ENCODE results near the gene FAM50B. TPM values are rescaled to one million over a fixed set of nuclear protein-coding genes. Genes with fewer than 3 reads are reported as not detected.

Gene FAM50B
- total RNA-seq, 2 donors from 2014 or later = 2.7 to 5.1 TPM

GRCh38 chr6:3816251-3816650 lies 32.9 kb upstream of the FAM50B start:
- ATAC-seq (no peak), DNase-seq (no peak)
- intact Hi-C loops (cut with DNase I, micrococcal nuclease) = no loop called here

GRCh38 chr6:3819161-3820110 lies 29.7 kb upstream of the FAM50B start:
- intact Hi-C loops (cut with DNase I, micrococcal nuclease) = no loop called here
- DNase-seq = no peak

GRCh38 chr6:3820563-3820962 lies 28.6 kb upstream of the FAM50B start:
- no peak for ATAC-seq
- no peak for DNase-seq
- intact Hi-C loops (cut with DNase I, micrococcal nuclease) = no loop called here

More at GRCh38 chr6:3819161-3820110, 29.7 kb upstream of the FAM50B start:
- no peak for ATAC-seq

GRCh38 chr6:3822747-3823445 lies 26.3 kb upstream of the FAM50B start:
- DNase-seq = no peak
- no peak for ATAC-seq
- intact Hi-C loops (cut with DNase I, micrococcal nuclease) = no loop called here

GRCh38 chr6:3823671-3824070 lies 25.5 kb upstream of the FAM50B start:
- no peak for ATAC-seq
- intact Hi-C loops (cut with DNase I, micrococcal nuclease) = no loop called here
- no peak for DNase-seq

- DNase-seq = no peak
- intact Hi-C loops (cut with DNase I, micrococcal nuclease) = no loop called here
- ATAC-seq = no peak
Observed at GRCh38 chr6:3825331-3825831, 23.8 kb upstream of the FAM50B start.

- intact Hi-C loops (cut with DNase I, micrococcal nuclease) = no loop called here
- ATAC-seq = peak; percentile 88
- peak; percentile 52 to 78 for DNase-seq
Observed at GRCh38 chr6:3825851-3826581, 23.2 kb upstream of the FAM50B start.

- ATAC-seq = no peak
- intact Hi-C loops (cut with DNase I, micrococcal nuclease) = no loop called here
- DNase-seq = no peak
Observed at GRCh38 chr6:3829285-3829684, 19.9 kb upstream of the FAM50B start.

GRCh38 chr6:3830806-3831205 lies 18.4 kb upstream of the FAM50B start:
- intact Hi-C loops (cut with DNase I, micrococcal nuclease) = loop anchor here in 1 of 2 donors (5.0 kb wide), 1 partner anchor 79 kb away; the partner anchor contains the start of gene PXDC1
- ATAC-seq = no peak
- no peak for DNase-seq

- ATAC-seq (no peak), DNase-seq (no peak)
- intact Hi-C loops (cut with DNase I, micrococcal nuclease) = loop anchor here in 1 of 2 donors (5.0 kb wide), 1 partner anchor 80 kb away; the partner anchor contains the start of gene PXDC1
Observed at GRCh38 chr6:3831761-3832530, 17.2 kb upstream of the FAM50B start.

GRCh38 chr6:3835055-3835731 lies 14.0 kb upstream of the FAM50B start:
- intact Hi-C loops (cut with DNase I, micrococcal nuclease) = no loop called here
- peak; percentile 20 to 30 for DNase-seq
- ATAC-seq = peak; percentile 84

GRCh38 chr6:3835785-3836184 lies 13.4 kb upstream of the FAM50B start:
- intact Hi-C loops (cut with DNase I, micrococcal nuclease) = no loop called here
- DNase-seq (no peak), ATAC-seq (no peak)

- ATAC-seq (no peak), DNase-seq (no peak)
- intact Hi-C loops (cut with DNase I, micrococcal nuclease) = no loop called here
Observed at GRCh38 chr6:3836566-3836965, 12.6 kb upstream of the FAM50B start.

GRCh38 chr6:3837781-3838180 lies 11.4 kb upstream of the FAM50B start:
- intact Hi-C loops (cut with DNase I, micrococcal nuclease) = no loop called here
- DNase-seq = no peak
- no peak for ATAC-seq

GRCh38 chr6:3838992-3839867 lies 9.9 kb upstream of the FAM50B start:
- no peak for DNase-seq
- no peak for ATAC-seq
- intact Hi-C loops (cut with DNase I, micrococcal nuclease) = no loop called here

- intact Hi-C loops (cut with DNase I, micrococcal nuclease) = no loop called here
- ATAC-seq = no peak
Observed at GRCh38 chr6:3841066-3841454, 8.1 kb upstream of the FAM50B start.

More at GRCh38 chr6:3841066-3841454, 8.1 kb upstream of the FAM50B start:
- DNase-seq = no peak
